Mesendoderm (in vitro differentiated cells): ENCODE measurements around the gene OVOL1.
"Not testable (repeated sequence)": the region's sequence is repeated elsewhere in the genome, so short reads cannot be mapped to it uniquely, and the experiment has no call there.

Experiments
- DNase-seq: peaks from one replicate; pipeline ENCODE4 v3.0.0; 2013
- H2AK5ac ChIP-seq: 2 replicates; pipeline ENCODE4 v1.6.1; 2013; ENCODE audit warnings: low read length, inconsistent platforms
- H2BK120ac ChIP-seq: 2 replicates; pipeline ENCODE4 v1.6.1; 2013; ENCODE audit warnings: low read depth, mild to moderate bottlenecking, low read length, moderate library complexity, mixed read lengths
- H2BK15ac ChIP-seq: replicated peaks from 2 replicates; pipeline ENCODE4 v1.6.1; 2013; ENCODE audit warnings: low read depth, mild to moderate bottlenecking, moderate library complexity
- H2BK5ac ChIP-seq: 2 replicates; pipeline ENCODE4 v1.6.1; 2013; ENCODE audit warnings: low read length, inconsistent platforms
- H3K18ac ChIP-seq: 2 replicates; pipeline ENCODE4 v1.6.1; 2013; ENCODE audit warnings: mild to moderate bottlenecking, low read length, mixed read lengths
- H3K23ac ChIP-seq: one replicate; pipeline ENCODE4 v1.6.1; 2013; ENCODE audit warnings: low read length
- H3K27ac ChIP-seq: 2 replicates; pipeline ENCODE4 v1.5.1; 2013; ENCODE audit warnings: low read depth, mild to moderate bottlenecking, inconsistent platforms, low read length, moderate library complexity
- H3K27me3 ChIP-seq: 2 replicates; pipeline ENCODE4 v1.6.1; 2013; ENCODE audit warnings: low read length, control low read depth, mild to moderate bottlenecking, inconsistent platforms; ENCODE audit not compliant: insufficient read depth, poor library complexity
- H3K36me3 ChIP-seq: 2 replicates; pipeline ENCODE4 v1.6.1; 2013; ENCODE audit warnings: low read length, inconsistent platforms; ENCODE audit not compliant: control insufficient read depth, insufficient read depth
- H3K4ac ChIP-seq: one replicate; pipeline ENCODE4 v1.6.1; 2013; ENCODE audit warnings: low read depth, mild to moderate bottlenecking, low read length, moderate library complexity
- H3K4me1 ChIP-seq: 2 replicates; pipeline ENCODE4 v1.6.1; 2013; ENCODE audit warnings: low read depth, low read length, inconsistent platforms; ENCODE audit not compliant: control insufficient read depth
- H3K4me2 ChIP-seq: 2 replicates; pipeline ENCODE4 v1.6.1; 2013; ENCODE audit warnings: low read length
- H3K4me3 ChIP-seq: 2 replicates; pipeline ENCODE4 v1.5.1; 2013; ENCODE audit warnings: mild to moderate bottlenecking, low read length
- H3K56ac ChIP-seq: one replicate; pipeline ENCODE4 v1.6.1; 2013; ENCODE audit warnings: low read length
- H3K79me1 ChIP-seq: 2 replicates; pipeline ENCODE4 v1.6.1; 2013; ENCODE audit warnings: low read length, inconsistent platforms
- H3K79me2 ChIP-seq: 2 replicates; pipeline ENCODE4 v1.6.1; 2013; ENCODE audit warnings: mild to moderate bottlenecking, low read length; ENCODE audit not compliant: control insufficient read depth, insufficient read depth
- H3K9ac ChIP-seq: 2 replicates; pipeline ENCODE4 v1.6.1; 2013; ENCODE audit warnings: low read length, inconsistent platforms
- H4K5ac ChIP-seq: one replicate; pipeline ENCODE4 v1.6.1; 2013; ENCODE audit warnings: low read length
- H4K8ac ChIP-seq: one replicate; pipeline ENCODE4 v1.6.1; 2013; ENCODE audit warnings: low read depth, mild to moderate bottlenecking, control low read depth, low read length, moderate library complexity
- WGBS: extraction: QIAGEN DNeasy Blood & Tissue Kit; methylation state at CpG from one replicate; pipeline ENCODE4 v1.1.7; 2013; ENCODE audit warnings: low lambda C conversion rate, missing lambda C conversion rate; ENCODE audit not compliant: insufficient coverage; ENCODE audit errors: extremely low coverage; 5-methylcytosine and 5-hydroxymethylcytosine counted together

OVOL1 gene

GRCh38 chr11:65744026-65744698 is 42.7 kb upstream of the OVOL1 start:
- WGBS = no CpG with 5 or more reads among the region's 18 CpGs

GRCh38 chr11:65744699-65745042 is 42.2 kb upstream of the OVOL1 start:
- no peak overlapping the region for H3K4ac ChIP-seq
- no peak overlapping the region for H2BK15ac ChIP-seq
- no peak overlapping the region for H3K18ac ChIP-seq
- no peaks in the 10 kb centered on the region for H3K4me1 ChIP-seq
- no peaks in the 10 kb centered on the region for H3K27me3 ChIP-seq
- no peak overlapping the region for H2AK5ac ChIP-seq
- H4K5ac ChIP-seq = no peak overlapping the region
- no peak overlapping the region for H3K9ac ChIP-seq
- no peak overlapping the region for H3K27ac ChIP-seq
- no peaks in the 10 kb centered on the region for H3K79me2 ChIP-seq
- no CpG with 5 or more reads among the region's 8 CpGs for WGBS
- no peaks in the 10 kb centered on the region for H3K36me3 ChIP-seq
- H4K8ac ChIP-seq = no peak overlapping the region
- H3K56ac ChIP-seq = no peak overlapping the region
- no peak overlapping the region for H3K4me2 ChIP-seq
- no peak overlapping the region for H3K23ac ChIP-seq
- H2BK5ac ChIP-seq = no peak overlapping the region
- no peak overlapping the region for H2BK120ac ChIP-seq
- no peak overlapping the region for H3K4me3 ChIP-seq
- DNase-seq = no peak
- H3K79me1 ChIP-seq = no peaks in the 10 kb centered on the region

More at GRCh38 chr11:65744026-65744698, 42.7 kb upstream of the OVOL1 start:
- no peak overlapping the region for H3K18ac ChIP-seq
- no peak overlapping the region for H3K56ac ChIP-seq
- no peak overlapping the region for H3K4me2 ChIP-seq
- H3K27me3 ChIP-seq = no peaks in the 10 kb centered on the region
- no peak overlapping the region for H2BK15ac ChIP-seq
- no peak overlapping the region for H3K27ac ChIP-seq
- H4K5ac ChIP-seq = no peak overlapping the region
- H3K23ac ChIP-seq = no peak overlapping the region
- H2AK5ac ChIP-seq = no peak overlapping the region
- DNase-seq = peak; percentile 44
- H3K36me3 ChIP-seq = no peaks in the 10 kb centered on the region
- no peak overlapping the region for H3K4ac ChIP-seq
- no peaks in the 10 kb centered on the region for H3K79me2 ChIP-seq
- no peak overlapping the region for H3K9ac ChIP-seq
- H3K79me1 ChIP-seq = no peaks in the 10 kb centered on the region
- H3K4me1 ChIP-seq = no peaks in the 10 kb centered on the region
- H2BK120ac ChIP-seq = no peak overlapping the region
- no peak overlapping the region for H3K4me3 ChIP-seq
- H4K8ac ChIP-seq = no peak overlapping the region
- H2BK5ac ChIP-seq = no peak overlapping the region

- Histone ChIP-seq H3K27ac (no peak overlapping the region), H3K18ac (no peak overlapping the region), H2BK15ac (no peak overlapping the region), H3K23ac (no peak overlapping the region), H3K9ac (no peak overlapping the region), H3K36me3 (no peaks in the 10 kb centered on the region), H3K56ac (no peak overlapping the region), H3K27me3 (no peaks in the 10 kb centered on the region), H4K5ac (no peak overlapping the region), H3K79me1 (no peaks in the 10 kb centered on the region), H3K4me2 (no peak overlapping the region), H2AK5ac (no peak overlapping the region), H3K4me1 (no peaks in the 10 kb centered on the region), H3K4me3 (no peak overlapping the region), H2BK5ac (no peak overlapping the region), H3K4ac (no peak overlapping the region), H3K79me2 (no peaks in the 10 kb centered on the region), H2BK120ac (no peak overlapping the region), H4K8ac (no peak overlapping the region)
- no CpG with 5 or more reads among the region's 17 CpGs for WGBS
- no peak for DNase-seq
Measured at GRCh38 chr11:65745049-65745448, 41.8 kb upstream of the OVOL1 start.

GRCh38 chr11:65762169-65762568 is 24.7 kb upstream of the OVOL1 start:
- no CpG with 5 or more reads among the region's 5 CpGs for WGBS
- not testable (repeated sequence) for H3K18ac ChIP-seq, H2BK120ac ChIP-seq

GRCh38 chr11:65762816-65763215 is 24.0 kb upstream of the OVOL1 start:
- not testable (repeated sequence) for H3K4ac ChIP-seq, H3K4me1 ChIP-seq, H2AK5ac ChIP-seq, H4K8ac ChIP-seq, H3K9ac ChIP-seq, H3K18ac ChIP-seq, H3K79me2 ChIP-seq, H4K5ac ChIP-seq, H3K27me3 ChIP-seq, H2BK15ac ChIP-seq, H2BK5ac ChIP-seq, H3K23ac ChIP-seq, H3K56ac ChIP-seq, H3K4me3 ChIP-seq, H3K79me1 ChIP-seq, H3K36me3 ChIP-seq, H3K27ac ChIP-seq, H2BK120ac ChIP-seq, DNase-seq, H3K4me2 ChIP-seq
- WGBS = no CpG with 5 or more reads among the region's 29 CpGs

More at GRCh38 chr11:65762169-65762568, 24.7 kb upstream of the OVOL1 start:
- not testable (repeated sequence) for H3K4me3 ChIP-seq, H3K79me1 ChIP-seq, H4K5ac ChIP-seq, H2BK15ac ChIP-seq, H2AK5ac ChIP-seq, H3K4ac ChIP-seq, H3K56ac ChIP-seq, H3K4me2 ChIP-seq, H3K27me3 ChIP-seq, H3K27ac ChIP-seq, H3K23ac ChIP-seq, H3K4me1 ChIP-seq, H3K79me2 ChIP-seq, H2BK5ac ChIP-seq, DNase-seq, H3K9ac ChIP-seq, H3K36me3 ChIP-seq, H4K8ac ChIP-seq

- Histone ChIP-seq H4K8ac (no peak overlapping the region), H3K4me2 (no peak overlapping the region), H4K5ac (no peak overlapping the region), H3K27ac (no peak overlapping the region), H3K9ac (no peak overlapping the region), H2BK5ac (no peak overlapping the region), H2BK15ac (no peak overlapping the region), H3K56ac (no peak overlapping the region), H3K79me1 (no peaks in the 10 kb centered on the region), H3K4ac (no peak overlapping the region), H3K18ac (no peak overlapping the region), H2AK5ac (no peak overlapping the region), H3K36me3 (no peaks in the 10 kb centered on the region), H2BK120ac (no peak overlapping the region), H3K27me3 (no peaks in the 10 kb centered on the region), H3K4me3 (no peak overlapping the region), H3K23ac (no peak overlapping the region), H3K79me2 (no peaks in the 10 kb centered on the region), H3K4me1 (no peaks in the 10 kb centered on the region)
- DNase-seq = no peak
- no CpG with 5 or more reads among the region's 5 CpGs for WGBS
Measured at GRCh38 chr11:65764434-65764833, 22.4 kb upstream of the OVOL1 start.
